Activated T-cell treated with anti-CD3 and anti-CD28 coated beads, Interleukin-2, amount 50 U/mL, for 72 hours (primary cell): ENCODE data around the gene BRPF1. TPM values are rescaled to one million over a fixed set of nuclear protein-coding genes. Genes with fewer than 3 reads are reported as not detected.

ENCODE experiments used
- ATAC-seq, 2 donors: fragments of 150-1000 bp; cut with Tn5 transposase; replicated peaks in 1 of 2; 2 replicates each; pipeline ENCODE4 v1.10.0; 2021; ENCODE audit warnings: moderate library complexity in 2 of 2, mild to moderate bottlenecking in 1 of 2
- DNase-seq, 2 donors: peaks; one replicate each; pipeline ENCODE4 v3.0.0; 2021 to 2022; ENCODE audit warnings: mixed read lengths in 1 of 2
- H3K27ac Mint-ChIP-seq: one replicate; pipeline ENCODE4 v1.8.0; 2022; ENCODE audit warnings: mild to moderate bottlenecking, moderate library complexity, mixed read lengths
- H3K27me3 Mint-ChIP-seq: one replicate; pipeline ENCODE4 v1.8.0; 2022; ENCODE audit warnings: low read depth, mixed read lengths
- H3K36me3 Mint-ChIP-seq, 2 donors: one replicate each; pipeline ENCODE4 v1.8.0; 2022; ENCODE audit warnings: mixed read lengths in 2 of 2, mild to moderate bottlenecking in 1 of 2; ENCODE audit not compliant: insufficient read depth in 2 of 2
- H3K4me1 Mint-ChIP-seq: one replicate; pipeline ENCODE4 v1.8.0; 2022; ENCODE audit warnings: low read depth, mixed read lengths
- H3K4me3 Mint-ChIP-seq, 2 donors: one replicate each; pipeline ENCODE4 v1.8.0; 2022; ENCODE audit warnings: mild to moderate bottlenecking in 2 of 2, mixed read lengths in 2 of 2, moderate library complexity in 2 of 2
- H3K9me3 Mint-ChIP-seq, 2 donors: one replicate each; pipeline ENCODE4 v1.8.0; 2022; ENCODE audit warnings: mixed read lengths in 2 of 2
- total RNA-seq, 2 donors: library from RNA; stranded (reverse); gene quantifications; one replicate each; pipeline ENCODE4 v1.2.3, GENCODE V29; 2022

BRPF1 gene
- total RNA-seq, 2 donors from 2014 or later: 34.6 to 42.7 TPM

- ATAC-seq (peak; percentile 25 to 26), DNase-seq (peak; percentile 58 to 69)
- H3K36me3 Mint-ChIP-seq: no peaks in the 10 kb centered on the region
- H3K27ac Mint-ChIP-seq: peak overlapping the region; percentile 72
- H3K4me1 Mint-ChIP-seq: peaks cover 36% of the 10 kb centered on the region
- H3K9me3 Mint-ChIP-seq: no peaks in the 10 kb centered on the region
- peak overlapping the region; percentile 69 to 72 for H3K4me3 Mint-ChIP-seq
- H3K27me3 Mint-ChIP-seq: no peaks in the 10 kb centered on the region
Observed at GRCh38 chr3:9727041-9727595, 4.4 kb upstream of the BRPF1 start.

DNA sequence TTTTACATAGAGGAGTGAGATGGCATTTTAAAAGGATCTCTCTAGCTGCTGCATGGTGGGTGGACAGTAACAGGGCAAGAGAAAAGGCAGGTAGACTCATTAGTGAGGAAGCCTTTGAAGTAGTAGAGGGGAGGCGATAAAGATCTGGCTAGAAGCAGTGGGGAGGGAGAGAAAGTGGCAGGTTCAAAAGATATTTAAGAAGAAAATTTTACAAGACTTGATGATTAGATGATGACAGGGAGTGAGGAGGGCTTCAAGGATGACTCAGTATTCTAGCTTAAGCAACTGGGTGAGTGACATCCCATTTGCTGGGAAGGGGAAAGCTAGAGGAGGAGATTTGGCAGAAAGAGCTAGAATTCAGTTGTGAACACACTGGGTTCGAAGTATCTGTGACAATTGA, 3.8 kb upstream of the BRPF1 start:
- Mint-ChIP-seq H3K27me3 (no peaks in the 10 kb centered on the region), H3K4me3 (peak overlapping the region; percentile 69 to 72), H3K36me3 (no peaks in the 10 kb centered on the region), H3K9me3 (no peaks in the 10 kb centered on the region), H3K27ac (peak overlapping the region; percentile 72), H3K4me1 (peaks cover 42% of the 10 kb centered on the region)
- ATAC-seq: no peak
- no peak for DNase-seq

DNA sequence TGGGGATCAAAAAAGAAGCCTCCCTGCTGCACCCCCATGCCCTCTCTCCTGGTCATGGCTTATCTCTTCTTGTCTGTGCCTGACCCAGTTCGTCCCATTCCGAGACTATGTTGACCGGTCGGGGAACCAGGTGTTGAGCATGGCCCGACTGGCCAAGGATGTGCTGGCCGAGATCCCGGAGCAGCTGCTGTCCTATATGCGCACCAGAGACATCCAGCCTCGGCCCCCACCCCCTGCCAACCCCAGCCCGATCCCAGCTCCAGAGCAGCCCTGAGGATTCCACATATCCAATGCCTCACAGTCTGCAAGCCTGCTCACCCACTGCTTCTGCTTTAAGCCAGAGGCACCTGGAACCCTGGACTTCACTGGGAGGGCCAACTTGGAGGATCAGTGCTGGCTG, 2.1 kb upstream of the BRPF1 start:
- H3K27ac Mint-ChIP-seq: no peak overlapping the region
- H3K36me3 Mint-ChIP-seq: peaks cover 0 to 6% of the 10 kb centered on the region in 2 donors
- no peak for ATAC-seq
- no peaks in the 10 kb centered on the region for H3K27me3 Mint-ChIP-seq
- no peaks in the 10 kb centered on the region for H3K9me3 Mint-ChIP-seq
- no peak for DNase-seq
- peaks cover 59% of the 10 kb centered on the region for H3K4me1 Mint-ChIP-seq
- peak overlapping the region in 1 of 2 donors; percentile 32 for H3K4me3 Mint-ChIP-seq

GRCh38 chr3:9730657-9731205, 804 bp upstream of the BRPF1 start:
- Mint-ChIP-seq H3K27ac (peak overlapping the region; percentile 91), H3K4me1 (peaks cover 70% of the 10 kb centered on the region), H3K27me3 (no peaks in the 10 kb centered on the region), H3K36me3 (peaks cover 0 to 15% of the 10 kb centered on the region in 2 donors), H3K4me3 (peak overlapping the region; percentile 93 to 96), H3K9me3 (no peaks in the 10 kb centered on the region)
- peak; percentile 45 to 51 for ATAC-seq
- DNase-seq: no peak

DNA sequence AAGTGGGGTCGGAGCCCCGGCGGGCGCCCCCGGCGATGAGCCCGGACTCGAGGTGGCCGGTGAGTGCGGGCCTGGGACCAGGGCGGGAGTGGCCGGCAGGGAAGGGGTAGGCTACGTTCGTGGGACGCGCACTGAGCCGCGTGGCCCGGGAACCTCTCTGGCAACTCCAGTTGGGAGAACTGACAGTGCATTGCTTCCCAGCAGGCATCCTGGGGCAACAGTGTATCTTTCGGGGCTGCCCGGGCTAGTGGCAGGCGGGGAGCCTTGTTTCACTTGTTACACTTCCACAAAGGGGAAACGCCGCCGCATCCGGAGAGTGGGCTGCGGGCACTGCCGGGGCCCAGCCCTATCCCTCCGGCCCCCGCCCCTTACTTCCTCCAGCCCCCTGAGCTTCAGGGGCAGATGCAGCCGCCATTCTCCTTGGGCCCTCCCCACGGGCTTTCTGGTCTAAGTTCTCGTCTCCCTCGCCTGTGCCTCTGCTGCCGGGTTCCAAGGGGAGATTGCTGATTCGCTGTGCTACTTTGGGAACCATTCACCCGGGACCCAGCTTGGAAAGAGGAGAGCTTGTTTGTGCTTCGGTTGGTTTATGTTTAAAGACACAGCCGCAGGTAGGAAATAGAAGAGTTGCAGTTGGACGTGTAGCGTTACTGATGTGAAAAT, 675 bp downstream of the BRPF1 start:
- Mint-ChIP-seq H3K9me3 (no peaks in the 10 kb centered on the region), H3K27ac (peak overlapping the region; percentile 95), H3K36me3 (peaks cover 0 to 21% of the 10 kb centered on the region in 2 donors), H3K4me3 (peak overlapping the region; percentile 96), H3K27me3 (no peaks in the 10 kb centered on the region), H3K4me1 (peaks cover 76% of the 10 kb centered on the region)
- peak in 1 of 2 donors; percentile 8 for ATAC-seq
- peak; percentile 61 to 67 for DNase-seq

- no peaks in the 10 kb centered on the region for H3K9me3 Mint-ChIP-seq
- H3K36me3 Mint-ChIP-seq: peaks cover 0 to 21% of the 10 kb centered on the region in 2 donors
- ATAC-seq (no peak), DNase-seq (no peak)
- H3K4me3 Mint-ChIP-seq: peak overlapping the region; percentile 96
- peaks cover 76% of the 10 kb centered on the region for H3K4me1 Mint-ChIP-seq
- H3K27ac Mint-ChIP-seq: peak overlapping the region; percentile 95
- H3K27me3 Mint-ChIP-seq: no peaks in the 10 kb centered on the region
Observed at GRCh38 chr3:9732740-9733115, 1.2 kb downstream of the BRPF1 start.

GRCh38 chr3:9736831-9737230, 5.3 kb downstream of the BRPF1 start:
- DNase-seq: no peak

GRCh38 chr3:9739181-9739580, 7.6 kb downstream of the BRPF1 start:
- Mint-ChIP-seq H3K4me3 (no peak overlapping the region), H3K27ac (no peak overlapping the region), H3K4me1 (peaks cover 43% of the 10 kb centered on the region), H3K36me3 (peaks cover 7 to 32% of the 10 kb centered on the region in 2 donors), H3K9me3 (no peaks in the 10 kb centered on the region), H3K27me3 (no peaks in the 10 kb centered on the region)
- ATAC-seq: no peak
- DNase-seq: no peak

More at GRCh38 chr3:9736831-9737230, 5.3 kb downstream of the BRPF1 start:
- no peaks in the 10 kb centered on the region for H3K27me3 Mint-ChIP-seq
- no peaks in the 10 kb centered on the region for H3K9me3 Mint-ChIP-seq
- no peak overlapping the region for H3K4me3 Mint-ChIP-seq
- peaks cover 62% of the 10 kb centered on the region for H3K4me1 Mint-ChIP-seq
- H3K36me3 Mint-ChIP-seq: peaks cover 7 to 33% of the 10 kb centered on the region in 2 donors
- H3K27ac Mint-ChIP-seq: no peak overlapping the region
- peak; percentile 43 to 47 for ATAC-seq

- Mint-ChIP-seq H3K27ac (no peak overlapping the region), H3K4me3 (no peak overlapping the region), H3K36me3 (peaks cover 10 to 27% of the 10 kb centered on the region in 2 donors), H3K4me1 (peaks cover 42% of the 10 kb centered on the region), H3K27me3 (no peaks in the 10 kb centered on the region), H3K9me3 (no peaks in the 10 kb centered on the region)
- DNase-seq (no peak), ATAC-seq (no peak)
Observed at GRCh38 chr3:9742560-9742959, 11.0 kb downstream of the BRPF1 start.

- DNase-seq: no peak
- peaks cover 10 to 27% of the 10 kb centered on the region in 2 donors for H3K36me3 Mint-ChIP-seq
- H3K27me3 Mint-ChIP-seq: no peaks in the 10 kb centered on the region
- no peaks in the 10 kb centered on the region for H3K9me3 Mint-ChIP-seq
- H3K4me1 Mint-ChIP-seq: peaks cover 40% of the 10 kb centered on the region
- no peak overlapping the region for H3K4me3 Mint-ChIP-seq
- no peak for ATAC-seq
- no peak overlapping the region for H3K27ac Mint-ChIP-seq
Observed at GRCh38 chr3:9743548-9743947, 12.0 kb downstream of the BRPF1 start.

DNA sequence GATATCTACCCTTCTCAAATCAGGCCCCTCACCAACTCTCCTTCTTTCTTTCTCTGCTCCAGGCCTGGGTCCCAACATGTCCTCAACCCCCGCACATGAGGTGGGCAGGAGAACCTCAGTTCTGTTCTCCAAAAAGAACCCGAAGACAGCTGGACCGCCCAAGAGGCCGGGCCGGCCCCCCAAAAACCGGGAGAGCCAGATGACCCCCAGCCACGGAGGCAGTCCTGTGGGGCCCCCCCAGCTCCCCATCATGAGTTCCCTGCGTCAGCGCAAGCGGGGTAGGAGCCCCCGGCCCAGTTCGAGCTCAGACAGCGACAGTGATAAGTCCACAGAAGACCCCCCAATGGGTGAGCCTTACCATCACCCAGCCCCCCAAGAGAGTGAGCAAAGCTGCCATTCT, 12.6 kb downstream of the BRPF1 start:
- ATAC-seq (no peak), DNase-seq (no peak)
- no peaks in the 10 kb centered on the region for H3K9me3 Mint-ChIP-seq
- H3K27me3 Mint-ChIP-seq: no peaks in the 10 kb centered on the region
- no peak overlapping the region for H3K4me3 Mint-ChIP-seq
- no peak overlapping the region for H3K27ac Mint-ChIP-seq
- H3K36me3 Mint-ChIP-seq: peaks cover 6 to 30% of the 10 kb centered on the region in 2 donors
- H3K4me1 Mint-ChIP-seq: peaks cover 45% of the 10 kb centered on the region

DNA sequence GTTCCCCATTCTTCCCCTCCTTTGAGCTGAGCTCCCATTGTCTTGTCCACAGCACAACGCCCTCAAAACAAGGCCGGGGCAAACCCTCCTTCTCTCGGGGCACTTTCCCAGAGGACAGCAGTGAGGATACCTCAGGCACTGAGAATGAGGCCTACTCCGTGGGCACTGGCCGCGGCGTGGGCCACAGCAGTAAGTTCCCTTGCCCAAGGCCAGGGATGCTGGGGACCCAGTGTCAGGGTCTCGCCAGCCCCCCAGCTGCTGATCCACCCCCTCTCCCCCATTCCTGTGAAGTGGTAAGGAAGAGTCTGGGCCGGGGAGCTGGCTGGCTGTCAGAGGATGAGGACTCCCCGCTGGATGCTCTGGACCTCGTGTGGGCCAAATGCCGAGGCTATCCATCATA, 14.0 kb downstream of the BRPF1 start:
- H3K4me1 Mint-ChIP-seq: peaks cover 52% of the 10 kb centered on the region
- no peak overlapping the region for H3K27ac Mint-ChIP-seq
- ATAC-seq (no peak), DNase-seq (no peak)
- peaks cover 3 to 26% of the 10 kb centered on the region in 2 donors for H3K36me3 Mint-ChIP-seq
- no peak overlapping the region for H3K4me3 Mint-ChIP-seq
- no peaks in the 10 kb centered on the region for H3K9me3 Mint-ChIP-seq
- no peaks in the 10 kb centered on the region for H3K27me3 Mint-ChIP-seq

DNA sequence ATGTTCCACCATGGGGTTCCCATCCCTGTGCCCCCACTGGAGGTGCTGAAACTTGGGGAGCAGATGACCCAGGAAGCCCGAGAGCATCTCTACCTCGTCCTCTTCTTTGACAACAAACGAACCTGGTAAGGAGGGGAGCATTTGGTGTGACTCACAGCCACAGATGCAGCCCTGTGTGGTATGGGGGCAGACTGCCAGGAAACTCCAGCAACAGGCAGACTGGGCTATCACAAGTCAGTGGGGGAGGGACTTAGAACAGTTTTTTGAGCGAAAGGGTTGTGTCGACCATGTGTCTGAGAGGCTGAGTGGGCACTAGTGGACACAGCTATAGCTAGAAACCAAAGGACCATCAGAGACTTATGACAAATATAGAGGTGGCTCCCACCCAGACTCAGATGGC, 14.8 kb downstream of the BRPF1 start:
- peaks cover 60% of the 10 kb centered on the region for H3K4me1 Mint-ChIP-seq
- DNase-seq: peak; percentile 49 to 71
- peak overlapping the region; percentile 41 to 57 for H3K4me3 Mint-ChIP-seq
- no peaks in the 10 kb centered on the region for H3K9me3 Mint-ChIP-seq
- H3K27me3 Mint-ChIP-seq: no peaks in the 10 kb centered on the region
- ATAC-seq: peak in 1 of 2 donors; percentile 29
- H3K27ac Mint-ChIP-seq: peak overlapping the region; percentile 83
- peaks cover 3 to 24% of the 10 kb centered on the region in 2 donors for H3K36me3 Mint-ChIP-seq
